Measurements from ENCODE around the gene NCR2.

NCR2 gene

DNA sequence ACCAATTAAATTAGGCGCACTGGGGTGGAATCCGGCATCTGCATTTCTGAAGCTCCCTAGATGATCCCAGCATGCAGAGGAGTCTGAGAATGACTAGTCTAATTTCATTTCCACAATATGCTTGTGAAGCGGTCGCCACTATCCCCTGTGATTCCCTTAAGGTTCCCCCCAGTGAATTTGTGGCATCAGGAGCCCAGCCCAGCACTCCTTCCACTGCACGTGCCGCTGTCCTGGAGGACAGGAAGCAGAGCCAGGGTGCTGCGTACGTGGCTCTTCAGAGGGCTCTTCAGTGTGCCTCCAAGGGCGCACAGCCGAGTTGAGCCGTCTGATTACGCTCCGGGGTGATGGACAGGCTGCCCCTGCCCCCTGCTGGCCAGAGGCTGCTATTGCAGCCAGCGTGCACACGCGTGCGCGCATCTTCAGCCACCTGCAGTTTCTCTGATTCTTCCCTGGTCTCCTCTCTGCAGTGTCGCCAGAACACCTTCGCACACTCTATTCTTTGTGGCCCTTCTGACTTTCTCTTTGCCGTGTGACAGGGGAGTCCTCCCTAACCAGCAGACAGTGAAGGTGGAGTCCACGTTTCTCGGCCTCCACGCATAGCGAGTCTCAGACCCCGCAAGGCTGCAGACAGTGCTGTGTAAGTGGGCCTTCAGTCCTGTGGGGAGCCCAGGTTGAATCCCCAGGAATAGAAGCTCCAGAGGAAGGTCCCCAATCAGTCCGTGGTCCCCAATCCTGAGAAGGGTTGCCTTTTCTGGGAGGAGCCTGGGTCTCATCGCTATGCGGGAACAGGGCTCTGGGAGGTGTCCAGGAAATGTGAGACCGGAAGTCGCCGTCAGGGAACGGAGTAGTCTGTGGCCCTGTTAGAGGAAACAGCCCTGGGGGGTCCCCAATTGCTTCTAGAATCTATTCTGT is 16.5 kb upstream of the NCR2 start:
- peak overlapping the region; percentile 48; the same call in 1 of the 2 replicates for H3K27ac ChIP-seq

DNA sequence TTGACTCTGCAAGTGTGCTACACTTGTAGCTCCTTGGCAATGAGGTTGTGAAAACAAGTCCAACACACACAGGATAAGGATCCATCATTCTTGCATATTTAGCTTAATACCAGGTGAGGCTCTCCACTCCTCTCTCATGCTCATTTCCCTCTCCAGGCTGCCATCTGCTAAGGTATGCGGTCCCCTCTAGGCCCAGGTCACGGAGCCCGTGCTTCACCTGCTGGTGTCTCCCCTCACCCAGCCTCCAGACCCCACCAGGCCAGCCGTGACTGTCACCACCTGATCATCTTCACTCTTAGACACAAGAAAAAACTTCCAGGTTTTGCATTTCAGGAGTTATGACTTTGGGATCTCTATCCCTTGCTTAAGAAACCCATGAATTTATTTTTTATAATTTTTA is 14.2 kb upstream of the NCR2 start:
- no peak overlapping the region; the same call in 1 of the 2 replicates for H3K27ac ChIP-seq
- TF ChIP-seq, protein P1, sequence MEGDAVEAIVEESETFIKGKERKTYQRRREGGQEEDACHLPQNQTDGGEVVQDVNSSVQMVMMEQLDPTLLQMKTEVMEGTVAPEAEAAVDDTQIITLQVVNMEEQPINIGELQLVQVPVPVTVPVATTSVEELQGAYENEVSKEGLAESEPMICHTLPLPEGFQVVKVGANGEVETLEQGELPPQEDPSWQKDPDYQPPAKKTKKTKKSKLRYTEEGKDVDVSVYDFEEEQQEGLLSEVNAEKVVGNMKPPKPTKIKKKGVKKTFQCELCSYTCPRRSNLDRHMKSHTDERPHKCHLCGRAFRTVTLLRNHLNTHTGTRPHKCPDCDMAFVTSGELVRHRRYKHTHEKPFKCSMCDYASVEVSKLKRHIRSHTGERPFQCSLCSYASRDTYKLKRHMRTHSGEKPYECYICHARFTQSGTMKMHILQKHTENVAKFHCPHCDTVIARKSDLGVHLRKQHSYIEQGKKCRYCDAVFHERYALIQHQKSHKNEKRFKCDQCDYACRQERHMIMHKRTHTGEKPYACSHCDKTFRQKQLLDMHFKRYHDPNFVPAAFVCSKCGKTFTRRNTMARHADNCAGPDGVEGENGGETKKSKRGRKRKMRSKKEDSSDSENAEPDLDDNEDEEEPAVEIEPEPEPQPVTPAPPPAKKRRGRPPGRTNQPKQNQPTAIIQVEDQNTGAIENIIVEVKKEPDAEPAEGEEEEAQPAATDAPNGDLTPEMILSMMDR (conservative IDR thresholded peaks at IDR 0.05): no peak

More for the DNA sequence above, 16.5 kb upstream of the NCR2 start:
- TF ChIP-seq, protein P1 (conservative IDR thresholded peaks at IDR 0.05): peak; percentile 97

DNA sequence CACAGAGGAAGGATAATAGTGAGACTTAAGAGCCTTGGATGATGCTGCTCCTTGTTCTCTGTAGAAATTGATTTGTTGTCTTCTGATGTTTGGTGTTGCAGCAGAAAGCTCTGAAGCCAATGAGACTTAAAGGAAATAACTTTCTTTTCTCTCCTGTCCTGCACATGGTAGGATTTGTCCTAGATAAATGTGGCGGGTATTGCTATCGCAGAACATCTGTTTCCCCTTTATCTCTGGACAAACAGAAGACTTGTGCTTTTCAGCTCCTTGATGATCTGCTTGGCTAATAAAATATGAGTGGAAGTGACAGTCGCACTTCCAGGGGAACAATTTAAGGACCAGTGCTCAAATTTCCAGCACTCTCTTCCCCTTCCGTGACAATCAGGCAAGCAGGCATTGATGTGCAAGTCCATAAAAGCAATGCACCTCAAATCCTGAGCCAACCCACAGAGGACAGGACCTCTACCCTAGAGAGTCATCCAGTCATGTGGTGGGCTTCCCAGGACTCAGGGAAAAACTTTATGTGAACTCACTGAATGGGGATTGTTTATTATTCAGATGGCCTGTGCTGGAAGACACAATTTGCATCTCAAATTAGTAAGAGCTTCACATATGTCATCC is 9.9 kb upstream of the NCR2 start:
- TF ChIP-seq, protein P1 (conservative IDR thresholded peaks at IDR 0.05): no peak
- no peak overlapping the region for H3K27ac ChIP-seq

DNA sequence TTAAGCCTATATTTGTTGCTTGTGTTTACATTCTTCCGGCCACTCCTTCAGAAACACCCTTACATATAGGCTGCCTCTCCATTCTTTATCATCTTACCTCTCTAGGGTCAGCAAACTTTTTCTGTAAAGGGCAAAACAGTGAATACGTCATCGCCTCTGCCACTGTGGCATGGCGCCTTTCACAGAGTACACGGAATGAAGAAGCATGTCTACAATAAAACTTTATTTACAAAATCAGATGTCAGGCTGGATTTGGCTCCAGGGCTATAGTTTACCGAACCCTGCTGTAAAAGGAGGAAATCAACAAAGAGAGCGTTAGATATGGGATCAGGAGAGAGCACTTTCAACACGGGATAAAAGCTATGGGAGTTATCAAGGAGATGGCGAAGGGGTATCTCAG is 9.3 kb upstream of the NCR2 start:
- no peak overlapping the region for H3K27ac ChIP-seq
- TF ChIP-seq, protein P1 (conservative IDR thresholded peaks at IDR 0.05): no peak

DNA sequence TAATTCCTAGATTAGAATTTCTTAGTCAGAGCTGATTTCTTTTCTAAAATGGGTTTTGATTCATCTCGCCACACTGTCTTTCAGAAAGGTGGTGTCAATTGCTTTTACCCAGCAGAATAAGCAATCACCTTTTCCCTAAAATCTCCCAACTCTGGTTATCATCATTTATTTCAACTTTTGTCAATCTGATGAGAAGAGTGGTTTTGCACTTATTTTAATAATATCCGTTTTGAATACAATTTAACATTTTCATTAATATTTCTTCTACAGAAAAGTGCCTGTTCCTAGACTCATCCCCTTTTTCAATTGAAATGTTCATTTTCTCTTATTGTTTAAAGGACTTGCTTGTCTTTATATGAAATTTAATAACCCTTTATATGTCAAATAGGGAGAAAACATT is 8.2 kb upstream of the NCR2 start:
- no peak overlapping the region for H3K27ac ChIP-seq
- TF ChIP-seq, protein P1 (conservative IDR thresholded peaks at IDR 0.05): no peak

DNA sequence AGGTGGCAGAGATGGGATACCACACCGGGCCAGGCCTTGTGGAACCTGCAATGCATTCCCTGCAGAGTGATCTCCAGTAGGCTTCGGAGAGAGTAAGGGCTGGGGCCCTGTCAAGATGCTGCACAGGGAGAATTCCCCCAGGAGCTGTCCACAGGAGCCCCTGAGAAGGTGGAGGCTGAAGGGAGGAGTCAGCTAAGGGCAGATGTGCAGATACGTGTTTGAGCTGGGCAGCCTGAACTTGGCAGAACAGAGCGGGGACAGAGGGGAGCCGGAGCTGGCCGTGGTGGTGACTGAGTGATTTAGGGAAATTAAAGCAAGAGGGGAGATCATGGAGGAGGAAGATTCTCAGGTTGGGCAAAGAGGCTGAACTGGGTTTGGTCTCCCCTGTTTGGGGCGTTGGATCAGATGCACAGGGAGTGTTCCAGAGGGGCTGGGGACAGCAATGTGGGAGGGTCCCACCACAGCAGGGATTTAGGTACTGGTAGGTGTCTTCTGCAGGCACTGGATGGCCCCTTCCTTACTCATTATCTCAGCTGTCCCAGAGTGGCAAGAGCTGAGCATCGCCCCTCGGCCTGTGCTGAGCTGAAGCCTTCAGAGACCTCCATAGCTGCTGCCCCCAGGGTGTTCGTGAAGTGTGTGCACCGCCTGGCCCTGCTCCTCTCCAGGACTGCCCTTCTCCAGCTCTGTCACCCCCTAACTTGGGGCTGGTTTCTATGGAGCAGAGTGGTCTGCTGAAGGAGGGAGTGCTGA is 3.8 kb upstream of the NCR2 start:
- H3K27ac ChIP-seq: no peak overlapping the region
- TF ChIP-seq, protein P1 (conservative IDR thresholded peaks at IDR 0.05): no peak

DNA sequence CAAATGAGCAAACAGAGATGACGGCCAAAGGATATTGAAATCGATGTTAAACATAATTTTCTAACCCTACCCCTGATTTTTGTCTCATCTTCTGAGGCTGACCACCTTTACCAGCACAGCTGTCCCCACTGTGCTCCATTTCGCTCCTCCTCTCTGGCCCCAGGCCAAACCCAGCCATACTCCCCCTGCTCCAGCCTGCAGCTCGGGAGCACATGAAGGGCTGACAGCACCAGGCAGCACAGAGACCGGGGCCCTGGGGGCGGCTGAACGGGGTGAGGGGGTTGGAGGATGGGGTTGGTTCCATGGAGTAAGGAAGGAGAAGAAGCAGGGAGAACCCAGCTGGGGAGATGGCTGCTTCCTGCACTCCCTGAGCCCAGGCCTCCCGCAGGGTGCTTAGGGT is 3.2 kb upstream of the NCR2 start:
- TF ChIP-seq, protein P1 (conservative IDR thresholded peaks at IDR 0.05): no peak
- H3K27ac ChIP-seq: no peak overlapping the region
